Esophagus squamous epithelium (tissue), 4 donors: ENCODE data around the gene MMRN2.
"Not testable (repeated sequence)": the region's sequence is repeated elsewhere in the genome, so short reads cannot be mapped to it uniquely, and the experiment has no call there.

Source experiments
- POLR2A ChIP-seq, 4 donors: fragments of 450-650 bp; IDR thresholded peaks; one replicate each; pipeline ENCODE4 v1.6.1; 2017; ENCODE audit warnings: antibody characterized with exemption in 4 of 4, mild to moderate bottlenecking in 4 of 4, moderate library complexity in 3 of 4
- TF ChIP-seq, protein P1 (sequence below), 6 experiments: fragments of 450-650 bp in 4 of 6; fragments of 200-600 bp in 2 of 6; sonication (generic) in 2 of 6; IDR thresholded peaks; one replicate each; pipeline ENCODE4 v1.5.1; 2016 to 2019; ENCODE audit warnings: antibody characterized with exemption in 6 of 6, mild to moderate bottlenecking in 4 of 6, moderate library complexity in 4 of 6

DNA sequence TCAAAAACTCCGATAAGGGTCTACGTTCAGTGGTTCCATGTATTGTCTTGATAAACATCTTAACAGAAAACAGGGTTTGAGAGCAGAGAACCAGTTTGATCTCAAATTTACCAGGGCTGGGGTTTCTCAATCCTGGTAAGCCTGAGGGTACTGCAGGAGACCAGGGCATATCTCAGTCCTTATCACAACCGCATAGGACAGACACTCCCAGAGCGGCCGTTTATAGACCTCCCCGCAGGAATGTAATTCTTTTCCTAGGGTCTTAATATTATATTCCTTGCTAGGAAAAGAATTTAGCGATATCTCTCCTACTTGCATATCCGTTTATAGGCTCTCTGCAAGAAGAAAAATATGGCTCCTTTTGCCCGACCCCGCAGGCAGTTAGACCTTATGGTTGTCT lies 4.7 kb downstream of the MMRN2 start:
- TF ChIP-seq, protein P1, sequence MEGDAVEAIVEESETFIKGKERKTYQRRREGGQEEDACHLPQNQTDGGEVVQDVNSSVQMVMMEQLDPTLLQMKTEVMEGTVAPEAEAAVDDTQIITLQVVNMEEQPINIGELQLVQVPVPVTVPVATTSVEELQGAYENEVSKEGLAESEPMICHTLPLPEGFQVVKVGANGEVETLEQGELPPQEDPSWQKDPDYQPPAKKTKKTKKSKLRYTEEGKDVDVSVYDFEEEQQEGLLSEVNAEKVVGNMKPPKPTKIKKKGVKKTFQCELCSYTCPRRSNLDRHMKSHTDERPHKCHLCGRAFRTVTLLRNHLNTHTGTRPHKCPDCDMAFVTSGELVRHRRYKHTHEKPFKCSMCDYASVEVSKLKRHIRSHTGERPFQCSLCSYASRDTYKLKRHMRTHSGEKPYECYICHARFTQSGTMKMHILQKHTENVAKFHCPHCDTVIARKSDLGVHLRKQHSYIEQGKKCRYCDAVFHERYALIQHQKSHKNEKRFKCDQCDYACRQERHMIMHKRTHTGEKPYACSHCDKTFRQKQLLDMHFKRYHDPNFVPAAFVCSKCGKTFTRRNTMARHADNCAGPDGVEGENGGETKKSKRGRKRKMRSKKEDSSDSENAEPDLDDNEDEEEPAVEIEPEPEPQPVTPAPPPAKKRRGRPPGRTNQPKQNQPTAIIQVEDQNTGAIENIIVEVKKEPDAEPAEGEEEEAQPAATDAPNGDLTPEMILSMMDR (IDR thresholded peaks at IDR 0.05) = not testable (repeated sequence)
- TF ChIP-seq POLR2A (IDR thresholded peaks at IDR 0.05) = not testable (repeated sequence)
